HepG2 (cell line): Measurements from ENCODE around the gene CELSR2. TPM values are rescaled to one million over a fixed set of nuclear protein-coding genes. Genes with fewer than 3 reads are reported as not detected.
A peak's percentile ranks its signal among the peaks of the same experiment; 100 is the strongest.

Experiments used
- ARNT2 ChIP-seq: sonication (generic); formaldehyde crosslinking; IDR thresholded peaks from 2 replicates; pipeline ENCODE4 v1.8.0; 2022; ENCODE audit warnings: mild to moderate bottlenecking, low read depth, missing genetic modification reagents, moderate library complexity
- BHLHE40 ChIP-seq: IDR thresholded peaks from 2 replicates; pipeline ENCODE4 v1.6.1; 2011; ENCODE audit warnings: low read length, improper control_type of control experiment
- CREB1 ChIP-seq, 2 experiments: fragments of 450-650 bp in 1 of 2; IDR thresholded peaks; 2 replicates each; pipeline ENCODE4 v1.6.1; 2016 to 2017; ENCODE audit warnings: control low read depth in 1 of 2, mild to moderate bottlenecking in 1 of 2, missing compliant biosample characterization in 1 of 2, missing genetic modification characterization in 1 of 2
- ELK4 ChIP-seq: sonication (generic); formaldehyde crosslinking; IDR thresholded peaks from 2 replicates; pipeline ENCODE4 v1.9.0; 2021; ENCODE audit warnings: missing genetic modification reagents, borderline replicate concordance
- ESRRA ChIP-seq: sonication (generic); formaldehyde crosslinking; IDR thresholded peaks from 2 replicates; pipeline ENCODE4 v1.5.1; 2020; ENCODE audit warnings: mild to moderate bottlenecking, low read depth, missing genetic modification reagents
- KAT2B ChIP-seq: fragments of 150-350 bp; IDR thresholded peaks from 2 replicates; pipeline ENCODE4 v1.6.1; 2014; ENCODE audit warnings: low read depth, low read length, borderline replicate concordance
- PHF21A ChIP-seq: sonication (generic); formaldehyde crosslinking; IDR thresholded peaks from 2 replicates; pipeline ENCODE4 v1.5.0; 2020; ENCODE audit warnings: mild to moderate bottlenecking, missing genetic modification reagents
- REPIN1 ChIP-seq: sonication (generic); formaldehyde crosslinking; IDR thresholded peaks from 2 replicates; pipeline ENCODE4 v1.8.0; 2022; ENCODE audit warnings: missing genetic modification reagents, low read depth, mild to moderate bottlenecking, borderline replicate concordance
- RNF219 ChIP-seq: sonication (generic); formaldehyde crosslinking; IDR thresholded peaks from 2 replicates; pipeline ENCODE4 v1.5.0; 2020; ENCODE audit warnings: mild to moderate bottlenecking, missing genetic modification reagents
- SNAI1 ChIP-seq: sonication (generic); formaldehyde crosslinking; IDR thresholded peaks from 2 replicates; pipeline ENCODE4 v1.5.0; 2020; ENCODE audit warnings: mild to moderate bottlenecking, missing genetic modification reagents, borderline replicate concordance
- ZNF44 ChIP-seq: sonication (generic); formaldehyde crosslinking; IDR thresholded peaks from 2 replicates; pipeline ENCODE4 v1.5.1; 2020; ENCODE audit warnings: mild to moderate bottlenecking, missing genetic modification reagents
- ZNF501 ChIP-seq: sonication (generic); formaldehyde crosslinking; IDR thresholded peaks from 2 replicates; pipeline ENCODE4 v1.5.1; 2020; ENCODE audit warnings: mild to moderate bottlenecking, moderate library complexity, missing genetic modification reagents
- ZNF589 ChIP-seq: sonication (generic); formaldehyde crosslinking; conservative IDR thresholded peaks from 2 replicates; pipeline ENCODE4 v1.8.0; 2022; ENCODE audit warnings: mild to moderate bottlenecking, moderate library complexity, missing genetic modification reagents
- ZNF598 ChIP-seq: sonication (generic); formaldehyde crosslinking; IDR thresholded peaks from 2 replicates; pipeline ENCODE4 v1.5.1; 2020; ENCODE audit warnings: mild to moderate bottlenecking, missing genetic modification reagents, borderline replicate concordance
- ZNF766 ChIP-seq: sonication (generic); formaldehyde crosslinking; IDR thresholded peaks from 2 replicates; pipeline ENCODE4 v1.5.0; 2020; ENCODE audit warnings: missing genetic modification reagents, borderline replicate concordance
- polyA plus RNA-seq, 8 experiments: library from polyadenylated mRNA; depleted of rRNA in 3 of 8; stranded (reverse) in 7 of 8; unstranded in 1 of 8; fragments of >200 nt; fragmentation: Illumina TruSeq in 4 of 8; extraction: Trizol in 4 of 8; gene quantifications; 2 replicates each; pipeline versions ENCODE4 v1.2.1 to v1.2.3, GENCODE V29; 2011 to 2016; ENCODE audit warnings: low read depth in 4 of 8, missing spikeins in 1 of 8, mixed read lengths in 1 of 8; ENCODE audit not compliant: insufficient read depth in 1 of 8
- total RNA-seq, 5 experiments: library from RNA; depleted of rRNA; stranded (reverse); fragments of >200 nt; fragmentation: Illumina TruSeq; extraction: Trizol; gene quantifications; 2 replicates each; pipeline ENCODE4 v1.2.3, GENCODE V29; 2016; ENCODE audit warnings: low read depth in 1 of 5
- TF ChIP-seq, protein P1 (sequence below): sonication (generic); formaldehyde crosslinking; IDR thresholded peaks from 2 replicates; pipeline ENCODE4 v1.9.0; 2022; ENCODE audit warnings: missing genetic modification reagents, mild to moderate bottlenecking, borderline replicate concordance
- TF ChIP-seq, protein P2 (sequence below): sonication (generic); formaldehyde crosslinking; IDR thresholded peaks from 2 replicates; pipeline ENCODE4 v1.4.0; 2020; ENCODE audit warnings: missing genetic modification reagents; ENCODE audit errors: not compliant biosample characterization
- TF ChIP-seq, protein P3 (sequence below): sonication (generic); formaldehyde crosslinking; IDR thresholded peaks from 2 replicates; pipeline ENCODE4; 2020; ENCODE audit warnings: missing genetic modification reagents, mild to moderate bottlenecking, borderline replicate concordance

CELSR2 gene
- total and polyA plus RNA-seq, 2 of the 13 experiments (the other 11 are each of a cell fraction or from before 2014, with no cell fraction given) = 4.0 to 6.6 TPM

- TF ChIP-seq, protein P1, sequence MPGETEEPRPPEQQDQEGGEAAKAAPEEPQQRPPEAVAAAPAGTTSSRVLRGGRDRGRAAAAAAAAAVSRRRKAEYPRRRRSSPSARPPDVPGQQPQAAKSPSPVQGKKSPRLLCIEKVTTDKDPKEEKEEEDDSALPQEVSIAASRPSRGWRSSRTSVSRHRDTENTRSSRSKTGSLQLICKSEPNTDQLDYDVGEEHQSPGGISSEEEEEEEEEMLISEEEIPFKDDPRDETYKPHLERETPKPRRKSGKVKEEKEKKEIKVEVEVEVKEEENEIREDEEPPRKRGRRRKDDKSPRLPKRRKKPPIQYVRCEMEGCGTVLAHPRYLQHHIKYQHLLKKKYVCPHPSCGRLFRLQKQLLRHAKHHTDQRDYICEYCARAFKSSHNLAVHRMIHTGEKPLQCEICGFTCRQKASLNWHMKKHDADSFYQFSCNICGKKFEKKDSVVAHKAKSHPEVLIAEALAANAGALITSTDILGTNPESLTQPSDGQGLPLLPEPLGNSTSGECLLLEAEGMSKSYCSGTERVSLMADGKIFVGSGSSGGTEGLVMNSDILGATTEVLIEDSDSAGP = peak; percentile 79
- TF ChIP-seq PHF21A (CRISPR knock-in tag) (no peak), ZNF501 (CRISPR knock-in tag) (peak; percentile 81), KAT2B (no peak), SNAI1 (CRISPR knock-in tag) (no peak), BHLHE40 (no peak), ESRRA (CRISPR knock-in tag) (no peak), ZNF766 (CRISPR knock-in tag) (no peak), ZNF589 (no peak), RNF219 (no peak), CREB1 (IDR thresholded peaks at IDR 0.05) (no peak), CREB1 (CRISPR knock-in tag; IDR thresholded peaks at IDR 0.05) (no peak), ZNF598 (peak; percentile 83; the same call in 1 of the 2 replicates), ELK4 (CRISPR knock-in tag) (no peak), REPIN1 (CRISPR knock-in tag) (no peak), ARNT2 (CRISPR knock-in tag) (peak; percentile 56), ZNF44 (CRISPR knock-in tag) (no peak)
- TF ChIP-seq, protein P2, sequence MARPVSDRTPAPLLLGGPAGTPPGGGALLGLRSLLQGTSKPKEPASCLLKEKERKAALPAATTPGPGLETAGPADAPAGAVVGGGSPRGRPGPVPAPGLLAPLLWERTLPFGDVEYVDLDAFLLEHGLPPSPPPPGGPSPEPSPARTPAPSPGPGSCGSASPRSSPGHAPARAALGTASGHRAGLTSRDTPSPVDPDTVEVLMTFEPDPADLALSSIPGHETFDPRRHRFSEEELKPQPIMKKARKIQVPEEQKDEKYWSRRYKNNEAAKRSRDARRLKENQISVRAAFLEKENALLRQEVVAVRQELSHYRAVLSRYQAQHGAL (CRISPR knock-in tag) = no peak
- TF ChIP-seq, protein P3, sequence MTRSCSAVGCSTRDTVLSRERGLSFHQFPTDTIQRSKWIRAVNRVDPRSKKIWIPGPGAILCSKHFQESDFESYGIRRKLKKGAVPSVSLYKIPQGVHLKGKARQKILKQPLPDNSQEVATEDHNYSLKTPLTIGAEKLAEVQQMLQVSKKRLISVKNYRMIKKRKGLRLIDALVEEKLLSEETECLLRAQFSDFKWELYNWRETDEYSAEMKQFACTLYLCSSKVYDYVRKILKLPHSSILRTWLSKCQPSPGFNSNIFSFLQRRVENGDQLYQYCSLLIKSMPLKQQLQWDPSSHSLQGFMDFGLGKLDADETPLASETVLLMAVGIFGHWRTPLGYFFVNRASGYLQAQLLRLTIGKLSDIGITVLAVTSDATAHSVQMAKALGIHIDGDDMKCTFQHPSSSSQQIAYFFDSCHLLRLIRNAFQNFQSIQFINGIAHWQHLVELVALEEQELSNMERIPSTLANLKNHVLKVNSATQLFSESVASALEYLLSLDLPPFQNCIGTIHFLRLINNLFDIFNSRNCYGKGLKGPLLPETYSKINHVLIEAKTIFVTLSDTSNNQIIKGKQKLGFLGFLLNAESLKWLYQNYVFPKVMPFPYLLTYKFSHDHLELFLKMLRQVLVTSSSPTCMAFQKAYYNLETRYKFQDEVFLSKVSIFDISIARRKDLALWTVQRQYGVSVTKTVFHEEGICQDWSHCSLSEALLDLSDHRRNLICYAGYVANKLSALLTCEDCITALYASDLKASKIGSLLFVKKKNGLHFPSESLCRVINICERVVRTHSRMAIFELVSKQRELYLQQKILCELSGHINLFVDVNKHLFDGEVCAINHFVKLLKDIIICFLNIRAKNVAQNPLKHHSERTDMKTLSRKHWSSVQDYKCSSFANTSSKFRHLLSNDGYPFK (CRISPR knock-in tag) = no peak; the same call in 1 of the 2 replicates
These were observed 35.3 kb upstream of the CELSR2 start, which contains the start of gene SARS1 (continued) for GRCh38 chr1:109213824-109214693.
